GM12891 (cell line): ENCODE data around the gene RAX2.

Source experiments
- DNase-seq: peaks from one replicate; pipeline ENCODE4 v3.0.0; 2011; ENCODE audit warnings: low spot score; ENCODE audit not compliant: insufficient read length
- FAIRE-seq: peaks from 2 replicates; lab custom pipeline; 2011; peaks lifted over from hg19 to GRCh38; lab: Jason Lieb, UNC
- PAX5 ChIP-seq: IDR thresholded peaks from 2 replicates; pipeline ENCODE4 v1.6.1; 2011; ENCODE audit warnings: low read length, moderate library complexity, mild to moderate bottlenecking; ENCODE audit not compliant: insufficient read depth, severe bottlenecking
- POLR2A ChIP-seq: IDR thresholded peaks from 2 replicates; pipeline ENCODE4 v1.6.1; 2011; ENCODE audit warnings: low read depth, low read length, control low read depth
- POLR2AphosphoS5 ChIP-seq: IDR thresholded peaks from 2 replicates; pipeline ENCODE4 v1.6.1; 2011; ENCODE audit warnings: low read depth, low read length, control low read depth
- POU2F2 ChIP-seq: IDR thresholded peaks from 2 replicates; pipeline ENCODE4 v1.6.1; 2011; ENCODE audit warnings: low read depth, mild to moderate bottlenecking, control low read depth, low read length, moderate library complexity
- SPI1 ChIP-seq: IDR thresholded peaks from 2 replicates; pipeline ENCODE4 v1.6.1; 2011; ENCODE audit warnings: low read depth, low read length, control low read depth
- TAF1 ChIP-seq: IDR thresholded peaks from 2 replicates; pipeline ENCODE4 v1.6.1; 2011; ENCODE audit warnings: low read depth, low read length, control low read depth

RAX2 gene

GRCh38 chr19:3810708-3811355 is 38.8 kb upstream of the RAX2 start:
- FAIRE-seq (no peak), DNase-seq (no peak)
- TF ChIP-seq TAF1 = no peak
- TF ChIP-seq SPI1 = no peak
- no peak for TF ChIP-seq POU2F2
- TF ChIP-seq PAX5 = no peak
- TF ChIP-seq POLR2AphosphoS5 = no peak
- TF ChIP-seq POLR2A = no peak

GRCh38 chr19:3809881-3810707 is 38.1 kb upstream of the RAX2 start:
- TF ChIP-seq SPI1 (no peak), POU2F2 (peak; percentile 76), POLR2AphosphoS5 (no peak)
- FAIRE-seq = peak; percentile 77
- no peak for DNase-seq

GRCh38 chr19:3808420-3809143 is 36.6 kb upstream of the RAX2 start:
- FAIRE-seq (no peak), DNase-seq (no peak)
- TF ChIP-seq POU2F2 (no peak), POLR2A (no peak), SPI1 (no peak), TAF1 (no peak), PAX5 (no peak), POLR2AphosphoS5 (no peak)

- no peak for TF ChIP-seq TAF1
- DNase-seq (no peak), FAIRE-seq (peak; percentile 77)
These were observed 35.7 kb upstream of the RAX2 start for GRCh38 chr19:3807574-3808354.

- DNase-seq = no peak
- no peak for FAIRE-seq
- TF ChIP-seq SPI1 (no peak), POLR2A (no peak), TAF1 (no peak), POU2F2 (no peak), POLR2AphosphoS5 (no peak), PAX5 (no peak)
These were observed 35.1 kb upstream of the RAX2 start for GRCh38 chr19:3807131-3807480.

- FAIRE-seq (no peak), DNase-seq (no peak)
- TF ChIP-seq SPI1 = no peak
- no peak for TF ChIP-seq POU2F2
- TF ChIP-seq POLR2AphosphoS5 = no peak
- no peak for TF ChIP-seq TAF1
- no peak for TF ChIP-seq POLR2A
- TF ChIP-seq PAX5 = no peak
These were observed 33.8 kb upstream of the RAX2 start for GRCh38 chr19:3805859-3806258.

- FAIRE-seq (no peak), DNase-seq (no peak)
- no peak for TF ChIP-seq SPI1
- TF ChIP-seq POLR2AphosphoS5 = no peak
- TF ChIP-seq TAF1 = no peak
- TF ChIP-seq POU2F2 = no peak
- no peak for TF ChIP-seq PAX5
- no peak for TF ChIP-seq POLR2A
These were observed 32.4 kb upstream of the RAX2 start for GRCh38 chr19:3804429-3804828.

GRCh38 chr19:3803986-3804385 is 32.0 kb upstream of the RAX2 start:
- FAIRE-seq (no peak), DNase-seq (no peak)
- no peak for TF ChIP-seq POLR2A
- no peak for TF ChIP-seq SPI1
- TF ChIP-seq PAX5 = no peak
- no peak for TF ChIP-seq TAF1
- no peak for TF ChIP-seq POLR2AphosphoS5
- TF ChIP-seq POU2F2 = no peak

- no peak for FAIRE-seq
- DNase-seq = no peak
- TF ChIP-seq POLR2AphosphoS5 = no peak
- no peak for TF ChIP-seq POLR2A
- TF ChIP-seq POU2F2 = no peak
- no peak for TF ChIP-seq SPI1
- TF ChIP-seq PAX5 = no peak
- no peak for TF ChIP-seq TAF1
These were observed 31.3 kb upstream of the RAX2 start for GRCh38 chr19:3803114-3803888.
